ENCODE measurements around the gene ZNRF3. TPM values are rescaled to one million over a fixed set of nuclear protein-coding genes. Genes with fewer than 3 reads are reported as not detected.

ZNRF3 gene
- total RNA-seq, 1 donor from 2014 or later = 4.1 TPM

DNA sequence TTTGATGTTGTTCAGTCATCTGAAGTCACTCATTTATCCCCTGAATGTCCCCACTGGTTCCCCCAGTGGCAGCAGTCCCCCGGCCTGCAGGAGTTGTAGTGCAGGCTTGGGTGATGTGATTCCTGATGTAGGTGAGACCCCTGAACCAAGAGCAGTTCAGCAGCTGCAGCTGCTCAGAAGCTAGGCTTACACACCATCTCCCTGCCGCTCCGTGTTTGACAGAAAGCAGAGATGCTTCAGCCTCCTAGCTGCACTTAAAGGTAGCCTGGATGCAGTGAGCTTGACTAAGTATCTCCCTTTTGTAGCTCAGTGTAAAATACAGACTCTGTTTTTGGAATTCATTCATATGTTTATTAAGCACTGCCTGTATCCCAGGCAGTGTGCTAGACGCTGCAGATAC, 130.9 kb downstream of the ZNRF3 start:
- Histone ChIP-seq H3K79me2 (ENCODE audit: low read depth) (peaks cover 26% of the 10 kb centered on the region), H3K4me3 (no peak overlapping the region), H3K4me1 (peaks cover 32% of the 10 kb centered on the region), H4K20me1 (ENCODE audit: low read depth) (peaks cover 63% of the 10 kb centered on the region), H3K9ac (no peak overlapping the region), H3K9me3 (ENCODE audit: low read depth) (no peaks in the 10 kb centered on the region), H3F3A (ENCODE audit: low read depth) (peaks cover 40% of the 10 kb centered on the region), H2AFZ (replicated peaks) (no peak overlapping the region), H3K27me3 (no peaks in the 10 kb centered on the region), H3K27ac (no peak overlapping the region), H3K4me2 (no peak overlapping the region), H3K36me3 (no peaks in the 10 kb centered on the region)
- Mint-ChIP-seq H3K27ac (peak overlapping the region; percentile 82), H3K36me3 (peaks cover 41% of the 10 kb centered on the region), H3K9me3 (peaks cover 18% of the 10 kb centered on the region), H3K4me3 (no peak overlapping the region), H3K4me1 (peaks cover 74% of the 10 kb centered on the region), H3K27me3 (ENCODE audit: insufficient read depth, low read depth) (peaks cover 6% of the 10 kb centered on the region)
- DNase-seq (ENCODE audit: low spot score) = no peak
- no peak for TF ChIP-seq CTCF (IDR thresholded peaks at IDR 0.05)
- no peak for TF ChIP-seq EZH2phosphoT487 (IDR thresholded peaks at IDR 0.05)
- no peak for TF ChIP-seq EZH2 (IDR thresholded peaks at IDR 0.05)

GRCh38 chr22:29014773-29015172, 131.4 kb downstream of the ZNRF3 start:
- no peaks in the 10 kb centered on the region for H3K36me3 ChIP-seq
- no peaks in the 10 kb centered on the region for H3K9me3 ChIP-seq (ENCODE audit: low read depth)
- Mint-ChIP-seq H3K4me3 (no peak overlapping the region), H3K36me3 (peaks cover 44% of the 10 kb centered on the region), H3K9me3 (peaks cover 23% of the 10 kb centered on the region), H3K4me1 (peaks cover 70% of the 10 kb centered on the region), H3K27ac (peak overlapping the region; percentile 82), H3K27me3 (ENCODE audit: insufficient read depth, low read depth) (peaks cover 6% of the 10 kb centered on the region)
- no peak for TF ChIP-seq EZH2phosphoT487 (IDR thresholded peaks at IDR 0.05)
- no peak for TF ChIP-seq EZH2 (IDR thresholded peaks at IDR 0.05)
- TF ChIP-seq CTCF (IDR thresholded peaks at IDR 0.05) = no peak
- no peak overlapping the region for H3K27ac ChIP-seq
- DNase-seq (ENCODE audit: low spot score) = no peak
- H4K20me1 ChIP-seq (ENCODE audit: low read depth) = peaks cover 58% of the 10 kb centered on the region
- no peaks in the 10 kb centered on the region for H3K27me3 ChIP-seq
- H2AFZ ChIP-seq (replicated peaks) = no peak overlapping the region
- H3K4me3 ChIP-seq = no peak overlapping the region
- peaks cover 22% of the 10 kb centered on the region for H3K79me2 ChIP-seq (ENCODE audit: low read depth)
- H3K4me1 ChIP-seq = peaks cover 31% of the 10 kb centered on the region
- H3K4me2 ChIP-seq = no peak overlapping the region
- peaks cover 40% of the 10 kb centered on the region for H3F3A ChIP-seq (ENCODE audit: low read depth)
- no peak overlapping the region for H3K9ac ChIP-seq

DNA sequence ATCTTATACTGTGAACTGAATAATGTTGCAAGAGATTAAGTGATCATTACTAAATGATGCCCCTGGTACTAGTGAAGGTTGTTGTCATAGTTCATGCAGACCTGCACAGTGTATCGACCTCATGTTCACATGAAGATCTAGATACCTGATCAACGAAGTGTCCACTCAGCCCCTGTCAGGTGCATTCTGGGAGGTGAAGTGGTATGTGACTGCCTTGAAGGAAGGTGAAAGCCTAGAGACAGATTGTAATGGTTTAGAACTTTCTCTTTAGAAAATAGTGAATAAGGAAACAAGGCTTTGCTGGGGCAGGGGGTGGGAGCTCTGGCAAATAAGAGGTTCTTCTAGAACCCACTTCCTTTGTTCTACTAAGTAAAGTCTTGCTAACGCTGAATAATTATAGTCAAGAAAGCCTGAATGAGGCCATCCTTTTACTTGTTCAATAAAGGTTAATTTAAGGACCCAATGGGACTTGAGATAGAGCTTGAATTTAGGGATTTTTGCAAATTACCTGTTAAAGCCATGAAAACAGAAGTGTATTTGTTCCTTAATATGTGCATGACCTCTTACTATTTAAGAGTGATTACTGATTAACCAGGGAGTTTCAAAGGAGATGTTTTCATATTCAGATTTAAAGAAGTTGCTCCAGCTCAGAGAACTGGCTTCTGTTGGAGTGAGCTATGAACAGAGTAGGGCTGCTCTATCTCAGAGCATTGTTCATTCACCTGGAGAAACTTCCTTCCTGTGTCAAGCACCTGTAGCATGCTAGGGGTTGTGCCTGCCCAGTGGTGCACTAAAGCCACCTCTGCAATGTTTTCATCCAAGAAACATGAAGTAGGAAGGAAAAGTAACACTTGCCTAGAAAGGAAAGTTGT, 132.9 kb downstream of the ZNRF3 start:
- Histone ChIP-seq H3K36me3 (no peaks in the 10 kb centered on the region), H2AFZ (replicated peaks) (no peak overlapping the region), H3K27me3 (no peaks in the 10 kb centered on the region), H3K9me3 (ENCODE audit: low read depth) (no peaks in the 10 kb centered on the region), H3K4me3 (no peak overlapping the region), H4K20me1 (ENCODE audit: low read depth) (peaks cover 45% of the 10 kb centered on the region), H3F3A (ENCODE audit: low read depth) (peaks cover 27% of the 10 kb centered on the region), H3K79me2 (ENCODE audit: low read depth) (peaks cover 16% of the 10 kb centered on the region), H3K9ac (no peak overlapping the region), H3K27ac (no peak overlapping the region), H3K4me2 (no peak overlapping the region), H3K4me1 (peaks cover 22% of the 10 kb centered on the region)
- TF ChIP-seq CTCF (IDR thresholded peaks at IDR 0.05) = no peak
- TF ChIP-seq EZH2phosphoT487 (IDR thresholded peaks at IDR 0.05) = no peak
- TF ChIP-seq EZH2 (IDR thresholded peaks at IDR 0.05) = no peak
- peak overlapping the region; percentile 97 for H3K27ac Mint-ChIP-seq
- no peaks in the 10 kb centered on the region for H3K27me3 Mint-ChIP-seq (ENCODE audit: insufficient read depth, low read depth)
- H3K36me3 Mint-ChIP-seq = peaks cover 41% of the 10 kb centered on the region
- DNase-seq (ENCODE audit: low spot score) = no peak
- peaks cover 58% of the 10 kb centered on the region for H3K4me1 Mint-ChIP-seq
- peaks cover 25% of the 10 kb centered on the region for H3K9me3 Mint-ChIP-seq
- H3K4me3 Mint-ChIP-seq = peak overlapping the region; percentile 33
